ENCODE measurements around the gene HPSE2.
"Not testable (repeated sequence)": the region's sequence is repeated elsewhere in the genome, so short reads cannot be mapped to it uniquely, and the experiment has no call there.

DNA sequence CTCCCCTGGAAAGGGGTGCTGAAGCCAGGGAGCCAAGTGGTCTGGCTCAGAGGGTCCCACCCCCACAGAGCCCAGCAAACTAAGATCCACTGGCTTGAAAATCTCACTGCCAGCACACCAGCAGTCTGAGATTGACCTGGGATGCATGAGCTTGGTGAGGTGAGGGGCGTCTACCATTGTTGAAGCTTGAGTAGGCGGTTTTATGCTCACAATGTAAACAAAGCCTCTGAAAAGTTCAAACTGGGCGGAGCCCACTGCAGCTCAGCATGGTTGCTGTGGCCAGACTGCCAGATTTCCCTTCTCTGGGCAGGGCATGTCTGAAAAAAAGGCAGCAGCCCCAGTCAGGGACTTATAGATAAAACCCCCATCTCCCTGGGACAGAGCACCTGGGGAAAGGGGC is 102.8 kb downstream of the HPSE2 start:
- not testable (repeated sequence) for TF ChIP-seq POLR2AphosphoS5 (IDR thresholded peaks at IDR 0.05; ENCODE audit: borderline replicate concordance, low read depth, low read length); EZH2 (IDR thresholded peaks at IDR 0.05)
